Muscle layer of colon (tissue), 2 donors: ENCODE measurements around the gene RTN4R.
"Not testable (repeated sequence)": the region's sequence is repeated elsewhere in the genome, so short reads cannot be mapped to it uniquely, and the experiment has no call there.

Source experiments
- H3K27ac ChIP-seq: one replicate; pipeline ENCODE4 v1.7.0; 2013; ENCODE audit warnings: low read depth, mild to moderate bottlenecking, low read length, moderate library complexity
- H3K27me3 ChIP-seq, 2 donors: one replicate each; pipeline ENCODE4 v1.7.0; 2013; ENCODE audit warnings: low read length in 2 of 2, mild to moderate bottlenecking in 2 of 2; ENCODE audit not compliant: insufficient read depth in 2 of 2, control insufficient read depth in 1 of 2
- H3K36me3 ChIP-seq: one replicate; pipeline ENCODE4 v1.7.0; 2013; ENCODE audit warnings: mild to moderate bottlenecking, low read length; ENCODE audit not compliant: insufficient read depth
- H3K4me1 ChIP-seq: one replicate; pipeline ENCODE4 v1.7.0; 2013; ENCODE audit warnings: mild to moderate bottlenecking, low read length; ENCODE audit not compliant: insufficient read depth
- H3K4me3 ChIP-seq, 2 donors: one replicate each; pipeline ENCODE4 v1.7.0; 2013; ENCODE audit warnings: low read length in 2 of 2, low read depth in 1 of 2, mild to moderate bottlenecking in 1 of 2, moderate library complexity in 1 of 2
- H3K9ac ChIP-seq: one replicate; pipeline ENCODE4 v1.7.0; 2013; ENCODE audit warnings: low read length
- H3K9me3 ChIP-seq: one replicate; pipeline ENCODE4 v1.7.0; 2013; ENCODE audit warnings: mild to moderate bottlenecking, low read length
- donor health status: abdominal sarcoma.
- donor health status: Adenocarcinoma of cecum.

The RTN4R gene

DNA sequence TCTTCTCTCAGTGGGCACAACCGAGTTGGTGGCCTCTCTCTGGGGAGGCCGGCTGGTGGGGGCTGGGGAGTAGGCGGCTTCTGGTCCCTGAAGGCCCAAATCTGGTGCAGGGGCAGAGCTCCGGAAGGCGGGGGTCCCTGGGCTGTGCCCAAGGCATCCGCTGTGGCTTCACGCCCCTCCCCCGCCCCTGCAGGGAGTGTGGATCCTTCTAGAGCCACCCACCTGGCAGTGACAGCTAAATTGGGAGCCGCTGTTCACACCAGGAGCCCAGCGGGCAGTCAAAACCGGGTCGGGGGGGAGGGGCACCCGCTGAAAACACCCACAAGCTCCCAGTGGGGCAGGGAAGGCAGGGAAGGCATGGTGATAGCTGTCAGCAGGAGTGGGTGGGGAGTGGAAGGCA, 4.6 kb upstream of the RTN4R start:
- Histone ChIP-seq H3K9ac (no peak overlapping the region), H3K36me3 (no peaks in the 10 kb centered on the region), H3K27ac (no peak overlapping the region), H3K9me3 (no peaks in the 10 kb centered on the region), H3K4me3 (no peak overlapping the region), H3K27me3 (no peaks in the 10 kb centered on the region), H3K4me1 (no peaks in the 10 kb centered on the region)

DNA sequence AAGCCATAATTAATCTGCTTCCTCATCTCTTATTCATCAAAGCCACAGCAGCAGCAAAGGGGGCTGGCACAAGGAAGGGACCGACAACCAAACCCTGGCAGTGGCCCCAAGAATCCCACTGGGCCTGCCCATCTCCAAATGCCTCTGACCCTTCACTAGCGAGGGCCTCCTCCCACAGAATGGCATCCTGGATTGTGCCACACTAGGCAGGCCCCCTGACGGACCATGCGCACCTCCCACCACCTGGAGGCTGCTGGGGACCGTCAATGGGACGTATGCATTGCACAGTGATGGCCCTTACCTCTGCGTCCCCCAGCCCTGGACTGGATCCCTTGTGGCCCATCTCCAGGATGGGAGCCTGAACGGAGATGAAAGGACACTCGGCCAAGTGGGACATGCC, 4.1 kb upstream of the RTN4R start:
- Histone ChIP-seq H3K4me1 (no peaks in the 10 kb centered on the region), H3K9ac (no peak overlapping the region), H3K27ac (no peak overlapping the region), H3K27me3 (peaks cover 0 to 5% of the 10 kb centered on the region in 2 donors), H3K4me3 (no peak overlapping the region), H3K9me3 (no peaks in the 10 kb centered on the region), H3K36me3 (no peaks in the 10 kb centered on the region)

DNA sequence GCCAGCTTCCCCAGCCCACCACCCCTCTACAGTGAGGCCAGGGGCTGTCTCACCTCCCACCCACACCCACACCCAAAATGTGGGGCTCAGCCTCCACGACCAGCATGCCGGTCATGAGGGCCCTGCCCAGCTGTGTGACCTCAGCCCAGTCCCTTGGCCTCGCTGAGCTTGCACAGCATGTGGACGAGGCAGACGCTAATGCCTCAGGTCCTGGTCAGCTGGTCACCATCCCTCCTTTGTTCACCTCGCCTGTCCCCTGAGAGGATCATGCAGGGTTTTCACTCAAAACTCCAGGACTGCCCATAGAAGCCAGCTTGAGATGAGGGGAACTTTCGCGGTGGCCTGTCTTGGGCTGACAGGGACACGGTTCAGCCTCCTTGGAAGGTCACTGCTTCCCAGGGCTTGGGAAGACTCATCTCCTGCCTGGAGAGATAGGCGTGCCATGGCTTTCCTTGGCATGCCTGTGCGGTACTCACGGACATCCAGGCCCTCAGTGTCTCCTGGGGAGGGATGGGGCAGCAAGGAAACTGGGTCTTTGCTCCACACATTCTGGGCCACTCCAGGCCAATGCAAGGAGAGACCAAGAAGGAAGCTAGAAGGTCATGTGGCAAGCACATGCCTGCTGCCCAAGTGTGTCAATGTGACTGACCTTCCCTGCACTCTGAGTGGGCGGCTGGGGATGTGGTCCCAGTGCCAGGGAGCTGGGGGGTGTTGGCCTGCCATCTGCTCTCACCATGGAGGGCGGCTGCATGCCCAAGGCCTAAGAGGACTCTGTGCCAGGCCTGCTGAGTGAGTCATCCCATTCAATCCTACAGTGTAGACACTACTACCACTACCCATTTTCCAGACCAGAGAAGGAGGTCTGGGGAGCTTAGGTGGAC, 3.2 kb upstream of the RTN4R start:
- Histone ChIP-seq H3K9me3 (no peaks in the 10 kb centered on the region), H3K4me3 (no peak overlapping the region), H3K4me1 (no peaks in the 10 kb centered on the region), H3K27ac (no peak overlapping the region), H3K27me3 (peaks cover 0 to 9% of the 10 kb centered on the region in 2 donors), H3K36me3 (no peaks in the 10 kb centered on the region), H3K9ac (no peak overlapping the region)

DNA sequence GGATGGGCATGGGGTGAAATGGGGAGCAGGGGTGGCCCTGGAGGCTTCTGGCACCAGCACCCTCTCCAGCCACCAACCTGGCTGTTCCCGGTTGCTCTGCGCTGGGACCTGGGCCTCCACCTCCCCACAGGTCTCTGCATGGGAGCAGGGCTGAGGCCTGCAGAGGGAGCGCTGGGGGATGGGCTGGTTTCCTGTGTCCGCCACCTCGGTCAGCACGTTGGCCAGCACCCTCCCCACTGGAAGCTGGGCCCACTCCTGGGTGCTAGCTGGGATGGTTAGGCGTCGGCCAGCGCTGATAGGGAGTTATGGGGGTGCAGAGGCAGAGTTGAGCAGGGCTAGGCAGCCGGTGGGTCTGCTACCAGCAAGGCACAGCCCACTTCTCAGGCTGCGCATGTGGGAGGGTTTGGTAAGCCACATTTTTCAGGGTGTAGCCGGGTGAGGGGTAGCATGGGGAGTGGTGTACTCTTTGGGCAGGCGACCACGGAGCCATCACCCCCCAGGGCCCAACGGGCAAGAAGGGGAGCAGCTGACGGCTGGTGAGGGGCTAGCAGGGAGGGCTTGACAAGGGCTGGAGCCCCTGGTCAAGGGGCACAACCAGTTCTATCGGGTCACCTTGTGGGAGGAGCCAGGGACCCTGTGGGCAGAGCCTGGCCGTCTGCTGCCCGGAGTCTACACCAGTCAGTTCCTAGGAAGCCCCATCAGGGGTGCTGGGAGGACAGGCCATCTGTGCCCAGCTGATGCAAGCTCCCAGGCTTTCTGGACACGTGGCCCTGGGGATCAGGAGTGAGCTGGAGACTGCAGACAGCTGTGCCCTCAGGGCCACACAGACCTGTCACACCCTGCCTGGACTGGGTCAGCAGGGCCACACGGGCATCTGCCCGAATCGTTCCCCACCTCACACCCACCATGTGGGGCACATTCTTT, 2.3 kb upstream of the RTN4R start:
- not testable (repeated sequence) for H3K4me3 ChIP-seq, H3K9ac ChIP-seq, H3K36me3 ChIP-seq, H3K4me1 ChIP-seq, H3K9me3 ChIP-seq, H3K27ac ChIP-seq, H3K27me3 ChIP-seq

DNA sequence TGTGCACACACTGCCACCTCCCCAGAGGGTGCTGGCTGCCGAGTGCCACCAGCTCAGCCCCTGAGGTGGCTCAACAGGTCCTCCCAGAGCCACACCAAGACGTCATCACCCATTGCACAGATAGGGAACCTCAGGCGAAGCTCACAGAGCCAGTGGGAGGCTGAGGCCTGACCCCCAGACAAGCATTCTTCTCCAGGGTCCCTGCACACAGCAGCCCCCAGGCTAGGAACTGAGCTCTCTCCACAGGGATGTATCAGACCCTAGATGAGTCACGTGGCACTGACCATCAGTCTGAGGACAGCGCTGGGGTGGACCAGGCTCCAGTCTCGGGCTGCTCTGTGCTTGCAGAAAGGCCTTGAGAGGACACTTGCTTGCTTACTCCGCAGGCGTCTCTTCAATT, 1.6 kb upstream of the RTN4R start:
- H3K27ac ChIP-seq, H3K27me3 ChIP-seq, H3K4me1 ChIP-seq, H3K9ac ChIP-seq, H3K9me3 ChIP-seq, H3K36me3 ChIP-seq, H3K4me3 ChIP-seq: not testable (repeated sequence)

DNA sequence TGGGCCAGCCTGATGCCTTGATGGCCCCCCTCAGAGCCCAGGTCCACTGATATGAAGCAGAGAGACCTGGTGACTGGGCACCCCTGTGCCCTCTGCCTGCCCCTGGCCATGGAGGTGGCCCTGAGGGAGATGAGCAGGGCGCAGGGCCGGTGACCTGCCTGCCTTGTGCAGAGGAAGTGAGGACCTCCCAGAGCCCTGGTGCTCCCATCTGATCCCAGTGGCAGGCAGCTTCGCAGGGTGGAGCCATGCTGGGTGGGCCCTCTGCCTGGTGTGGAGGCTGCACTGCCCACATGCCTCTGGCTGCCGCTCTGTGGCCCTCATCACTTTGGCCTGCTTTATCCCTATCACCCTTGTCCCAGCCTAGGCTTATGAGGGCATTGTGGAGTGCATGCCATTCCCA, 1.1 kb upstream of the RTN4R start:
- H3K9me3 ChIP-seq, H3K4me1 ChIP-seq, H3K36me3 ChIP-seq, H3K9ac ChIP-seq, H3K27me3 ChIP-seq, H3K27ac ChIP-seq, H3K4me3 ChIP-seq: not testable (repeated sequence)

DNA sequence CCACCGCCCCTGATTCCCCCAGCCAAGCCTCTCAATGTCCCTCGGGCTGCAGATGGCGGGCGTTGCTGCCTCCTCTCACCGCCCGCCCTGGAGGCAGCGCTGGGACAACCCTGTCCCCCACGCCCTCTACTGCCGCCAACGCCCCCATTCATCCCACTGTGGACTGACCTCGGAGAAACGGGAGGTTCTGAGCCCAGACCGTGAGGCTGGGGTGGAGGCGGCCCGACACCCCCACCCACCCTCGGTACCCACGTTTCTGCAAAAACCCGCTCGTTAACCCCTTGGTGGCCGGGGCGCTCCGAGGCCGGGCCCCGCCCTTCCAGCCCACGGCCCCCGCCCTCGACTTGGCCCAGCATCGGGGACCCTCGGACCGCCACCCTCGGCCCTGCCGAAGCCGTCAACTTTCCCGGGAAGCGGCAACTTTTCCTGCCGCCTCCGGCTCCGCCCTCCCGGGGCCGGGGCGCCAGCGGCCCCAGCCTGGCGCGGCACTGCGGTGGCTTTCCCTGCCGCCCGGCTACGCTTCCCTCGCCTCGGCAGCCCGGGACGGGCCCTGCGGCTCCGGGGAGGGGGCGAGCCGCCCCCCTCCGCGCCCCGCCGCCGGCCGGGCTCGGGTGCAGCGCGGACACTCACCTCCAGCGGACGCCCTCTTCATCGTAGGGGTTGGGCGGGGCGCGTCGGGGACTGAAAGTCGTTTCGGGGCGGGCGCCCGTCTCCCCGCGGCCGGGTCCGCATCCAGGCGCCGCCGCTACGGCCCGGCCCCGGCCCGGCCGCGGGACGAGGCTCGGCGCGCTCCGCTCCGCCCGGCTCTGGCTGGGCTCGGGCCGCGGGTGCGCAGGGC, 458 bp downstream of the RTN4R start:
- H3K36me3 ChIP-seq, result no peaks in the 10 kb centered on the region
- no peak overlapping the region for H3K9ac ChIP-seq
- peaks cover 0 to 9% of the 10 kb centered on the region in 2 donors for H3K27me3 ChIP-seq
- no peaks in the 10 kb centered on the region for H3K9me3 ChIP-seq
- H3K4me3 ChIP-seq, result no peak overlapping the region
- H3K27ac ChIP-seq, result no peak overlapping the region
- H3K4me1 ChIP-seq, result no peaks in the 10 kb centered on the region

DNA sequence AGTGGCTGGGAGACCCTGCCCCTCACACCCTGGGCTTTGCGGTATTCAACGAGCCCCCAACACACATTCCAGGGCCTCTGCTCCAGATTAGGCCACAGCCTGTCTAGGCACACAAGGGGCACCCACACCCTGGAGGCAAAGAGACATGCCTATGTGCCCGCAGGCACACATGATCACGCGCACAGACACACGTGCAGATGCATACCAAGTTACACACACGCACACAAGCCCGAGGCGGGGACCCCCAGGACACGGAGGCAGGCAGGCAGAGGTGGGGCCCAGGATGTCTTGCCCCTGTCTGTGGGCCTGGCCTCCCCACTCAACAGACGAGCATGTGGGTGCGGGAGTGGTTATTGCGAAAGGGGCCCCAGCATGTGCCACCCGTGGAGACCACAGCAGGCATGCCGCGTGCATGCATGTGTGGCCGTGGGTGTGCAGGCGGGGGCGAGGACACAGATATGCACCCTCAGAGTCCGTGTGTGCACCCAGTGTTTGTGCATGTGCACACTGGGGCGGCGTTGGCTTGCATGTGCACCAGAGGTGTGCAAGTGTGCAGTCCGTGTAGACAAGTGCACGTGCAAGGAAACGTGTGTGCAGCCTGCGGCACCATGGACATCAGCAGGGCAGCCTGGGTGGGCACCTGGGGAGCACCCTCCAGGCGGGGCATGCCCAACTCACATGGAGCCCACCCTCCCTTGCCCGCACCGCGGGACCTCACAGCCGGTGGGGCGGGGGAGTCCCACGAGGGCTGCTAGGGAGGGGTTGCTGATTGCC, 1.3 kb downstream of the RTN4R start:
- H3K36me3 ChIP-seq, H3K9ac ChIP-seq, H3K9me3 ChIP-seq, H3K27me3 ChIP-seq, H3K4me1 ChIP-seq, H3K27ac ChIP-seq, H3K4me3 ChIP-seq: not testable (repeated sequence)

DNA sequence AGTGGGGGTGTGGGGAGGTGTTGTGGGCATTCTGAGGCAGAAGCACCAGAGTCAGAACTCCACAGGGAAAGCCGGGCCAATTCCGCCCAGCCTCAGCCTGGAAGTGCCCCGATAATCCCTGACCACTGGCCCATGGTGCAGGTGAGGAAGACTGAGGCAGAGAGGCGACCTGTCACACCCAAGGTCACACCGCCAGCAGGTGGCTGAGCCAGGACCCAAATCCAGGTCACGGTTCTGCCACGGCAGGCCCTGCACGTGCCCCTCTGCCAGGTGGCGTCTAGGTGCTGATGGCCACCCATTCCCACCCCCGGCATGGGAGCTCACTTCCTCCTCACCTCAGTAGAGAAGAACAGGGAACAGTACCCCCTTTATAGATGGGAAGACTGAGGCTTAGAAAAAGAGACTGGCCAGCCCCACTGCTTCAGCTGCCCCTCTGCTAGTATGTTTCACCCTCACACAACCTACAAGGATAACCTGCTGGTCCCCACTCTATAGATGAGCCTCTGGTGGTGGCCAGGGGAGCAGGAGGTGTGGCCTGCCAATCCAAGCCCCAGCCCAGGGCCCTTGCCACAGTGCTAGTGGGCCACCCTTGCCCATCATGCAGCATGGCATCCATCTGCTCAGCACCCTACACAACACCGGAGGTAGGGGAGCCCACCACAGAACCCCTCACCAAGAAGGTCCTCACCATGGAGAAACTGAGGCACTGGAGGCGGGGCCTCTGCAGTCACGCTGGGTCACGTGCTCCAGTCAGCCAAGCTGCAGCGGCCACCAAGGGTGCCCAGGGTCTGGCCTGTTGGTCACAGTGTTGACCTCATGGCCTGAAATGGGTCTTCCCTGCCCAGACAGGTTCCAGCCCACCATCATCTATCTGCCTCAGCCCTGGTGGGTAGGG, 2.1 kb downstream of the RTN4R start:
- H3K36me3 ChIP-seq, H3K27ac ChIP-seq, H3K4me3 ChIP-seq, H3K4me1 ChIP-seq, H3K9me3 ChIP-seq, H3K27me3 ChIP-seq, H3K9ac ChIP-seq: not testable (repeated sequence)
